HG02884 (cell line): ENCODE results near the gene CCNY.
"Not testable (repeated sequence)": the region's sequence is repeated elsewhere in the genome, so short reads cannot be mapped to it uniquely, and the experiment has no call there.

Experiments
- ATAC-seq: cut with Tn5 transposase; IDR thresholded peaks from one replicate; pipeline ENCODE4 v1.9.1; 2021; ENCODE audit warnings: mild to moderate bottlenecking, moderate library complexity; ENCODE audit not compliant: unreplicated experiment

CCNY gene

GRCh38 chr10:35336084-35336831 is at the start of gene CCNY:
CCNY (plus strand) TSS chr10:35336509; CDS start chr10:35337054, 545 bp downstream.
- peak; percentile 52 for ATAC-seq

- no peak for ATAC-seq
These were observed 47.1 kb upstream of the CCNY start for GRCh38 chr10:35289198-35289597.

GRCh38 chr10:35294506-35294905 is 41.8 kb upstream of the CCNY start:
- ATAC-seq = no peak

- no peak for ATAC-seq
These were observed 37.3 kb upstream of the CCNY start for GRCh38 chr10:35299016-35299415.

GRCh38 chr10:35300063-35300699 is 36.1 kb upstream of the CCNY start:
- peak; percentile 99 for ATAC-seq

- no peak for ATAC-seq
These were observed 31.7 kb upstream of the CCNY start for GRCh38 chr10:35304649-35305048.

GRCh38 chr10:35306852-35307251 is 29.5 kb upstream of the CCNY start:
- ATAC-seq = no peak

GRCh38 chr10:35307297-35307696 is 29.0 kb upstream of the CCNY start:
- ATAC-seq = no peak

- ATAC-seq = no peak
These were observed 27.5 kb upstream of the CCNY start for GRCh38 chr10:35308809-35309208.

- ATAC-seq = not testable (repeated sequence)
These were observed 22.2 kb upstream of the CCNY start for GRCh38 chr10:35314142-35314541.

- ATAC-seq = not testable (repeated sequence)
These were observed 21.1 kb upstream of the CCNY start for GRCh38 chr10:35315235-35315634.

- ATAC-seq = no peak
These were observed 19.9 kb upstream of the CCNY start for GRCh38 chr10:35316218-35316967.

GRCh38 chr10:35318551-35318950 is 17.8 kb upstream of the CCNY start:
- ATAC-seq = no peak

- ATAC-seq = no peak
These were observed 16.0 kb upstream of the CCNY start for GRCh38 chr10:35320341-35320740.

- no peak for ATAC-seq
These were observed 13.7 kb upstream of the CCNY start for GRCh38 chr10:35322636-35323035.

GRCh38 chr10:35324196-35324595 is 12.1 kb upstream of the CCNY start:
- no peak for ATAC-seq

- no peak for ATAC-seq
These were observed 9.7 kb upstream of the CCNY start for GRCh38 chr10:35326466-35327235.

- ATAC-seq = no peak
These were observed 8.4 kb upstream of the CCNY start for GRCh38 chr10:35327790-35328403.

GRCh38 chr10:35328404-35329037 is 7.8 kb upstream of the CCNY start:
- no peak for ATAC-seq

GRCh38 chr10:35329520-35329919 is 6.8 kb upstream of the CCNY start:
- no peak for ATAC-seq
